GM18867 (cell line): Measurements from ENCODE around the gene ZNF607.

ENCODE experiments used
- ATAC-seq: cut with Tn5 transposase; IDR thresholded peaks from one replicate; pipeline ENCODE4 v1.9.1; 2021; ENCODE audit warnings: mild to moderate bottlenecking, moderate library complexity; ENCODE audit not compliant: unreplicated experiment

The ZNF607 gene

GRCh38 chr19:37654629-37655300 lies 64.8 kb downstream of the ZNF607 start:
- peak; percentile 40 for ATAC-seq

GRCh38 chr19:37654118-37654517 lies 65.4 kb downstream of the ZNF607 start:
- no peak for ATAC-seq
